Stimulated activated effector memory CD8-positive, alpha-beta T cell treated with anti-CD3 and anti-CD28 coated beads, Interleukin-12 subunit alpha, Interleukin-12 subunit beta, amount 100 ng/mL, for 72 hours (primary cell): ENCODE results near the gene FAM219A.

Experiments used
- ATAC-seq: fragments of 150-1000 bp; cut with Tn5 transposase; 2 replicates; pipeline ENCODE4 v1.10.0; 2021
- DNase-seq, 2 donors: peaks; one replicate each; pipeline ENCODE4 v3.0.0; 2021 to 2022; ENCODE audit warnings: low spot score in 2 of 2
- H3K27ac Mint-ChIP-seq: one replicate; pipeline ENCODE4 v1.8.0; 2022; ENCODE audit warnings: mild to moderate bottlenecking, mixed read lengths
- H3K36me3 Mint-ChIP-seq: one replicate; pipeline ENCODE4 v1.8.0; 2022; ENCODE audit warnings: mild to moderate bottlenecking, mixed read lengths
- H3K4me1 Mint-ChIP-seq: one replicate; pipeline ENCODE4 v1.8.0; 2022; ENCODE audit warnings: mixed read lengths
- H3K4me3 Mint-ChIP-seq: one replicate; pipeline ENCODE4 v1.8.0; 2022; ENCODE audit warnings: mild to moderate bottlenecking, mixed read lengths
- H3K9me3 Mint-ChIP-seq: one replicate; pipeline ENCODE4 v1.8.0; 2022; ENCODE audit warnings: mixed read lengths

The FAM219A gene

GRCh38 chr9:34458013-34458958 lies at the start of gene FAM219A, which contains the start of gene DNAI1:
FAM219A (minus strand) TSS chr9:34458570; CDS start chr9:34458263, 307 bp downstream.
DNAI1 (plus strand) TSS chr9:34458805; CDS start chr9:34459006, 201 bp downstream.
- H3K9me3 Mint-ChIP-seq: no peaks in the 10 kb centered on the region
- peak within 1 kb of the TSS; percentile 79 for H3K27ac Mint-ChIP-seq
- H3K4me1 Mint-ChIP-seq: peaks cover 54% of the 10 kb centered on the region
- ATAC-seq (peak; percentile 95), DNase-seq (peak; percentile 96 to 99)
- peaks cover 17% of the 10 kb centered on the region for H3K36me3 Mint-ChIP-seq
- H3K4me3 Mint-ChIP-seq: peak within 1 kb of the TSS; percentile 82

GRCh38 chr9:34507966-34508365 lies 49.6 kb upstream of the FAM219A start:
- DNase-seq (no peak), ATAC-seq (peak; percentile 4)
- no peaks in the 10 kb centered on the region for H3K4me1 Mint-ChIP-seq
- H3K4me3 Mint-ChIP-seq: no peak overlapping the region
- H3K27ac Mint-ChIP-seq: no peak overlapping the region
- no peaks in the 10 kb centered on the region for H3K36me3 Mint-ChIP-seq
- H3K9me3 Mint-ChIP-seq: no peaks in the 10 kb centered on the region

- Mint-ChIP-seq H3K4me1 (no peaks in the 10 kb centered on the region), H3K27ac (no peak overlapping the region), H3K36me3 (no peaks in the 10 kb centered on the region), H3K9me3 (no peaks in the 10 kb centered on the region), H3K4me3 (no peak overlapping the region)
- DNase-seq (no peak), ATAC-seq (no peak)
Measured at GRCh38 chr9:34507556-34507955, 49.2 kb upstream of the FAM219A start.

- H3K36me3 Mint-ChIP-seq: no peaks in the 10 kb centered on the region
- no peak overlapping the region for H3K4me3 Mint-ChIP-seq
- H3K9me3 Mint-ChIP-seq: no peaks in the 10 kb centered on the region
- no peaks in the 10 kb centered on the region for H3K4me1 Mint-ChIP-seq
- ATAC-seq (no peak), DNase-seq (no peak)
- no peak overlapping the region for H3K27ac Mint-ChIP-seq
Measured at GRCh38 chr9:34506623-34507022, 48.3 kb upstream of the FAM219A start.

- Mint-ChIP-seq H3K27ac (no peak overlapping the region), H3K36me3 (no peaks in the 10 kb centered on the region), H3K4me1 (peaks cover 2% of the 10 kb centered on the region), H3K9me3 (no peaks in the 10 kb centered on the region), H3K4me3 (no peak overlapping the region)
- DNase-seq (no peak), ATAC-seq (no peak)
Measured at GRCh38 chr9:34505370-34506120, 47.2 kb upstream of the FAM219A start.

GRCh38 chr9:34503406-34503805 lies 45.0 kb upstream of the FAM219A start:
- peaks cover 15% of the 10 kb centered on the region for H3K4me1 Mint-ChIP-seq
- H3K9me3 Mint-ChIP-seq: no peaks in the 10 kb centered on the region
- no peak for ATAC-seq
- H3K4me3 Mint-ChIP-seq: no peak overlapping the region
- DNase-seq: no peak
- no peaks in the 10 kb centered on the region for H3K36me3 Mint-ChIP-seq
- H3K27ac Mint-ChIP-seq: no peak overlapping the region

- H3K9me3 Mint-ChIP-seq: no peaks in the 10 kb centered on the region
- H3K36me3 Mint-ChIP-seq: no peaks in the 10 kb centered on the region
- H3K27ac Mint-ChIP-seq: no peak overlapping the region
- peaks cover 15% of the 10 kb centered on the region for H3K4me1 Mint-ChIP-seq
- H3K4me3 Mint-ChIP-seq: no peak overlapping the region
- DNase-seq (no peak), ATAC-seq (no peak)
Measured at GRCh38 chr9:34502891-34503290, 44.5 kb upstream of the FAM219A start.

GRCh38 chr9:34502471-34502870 lies 44.1 kb upstream of the FAM219A start:
- H3K36me3 Mint-ChIP-seq: no peaks in the 10 kb centered on the region
- no peak overlapping the region for H3K4me3 Mint-ChIP-seq
- DNase-seq (no peak), ATAC-seq (no peak)
- H3K9me3 Mint-ChIP-seq: no peaks in the 10 kb centered on the region
- H3K27ac Mint-ChIP-seq: no peak overlapping the region
- peaks cover 15% of the 10 kb centered on the region for H3K4me1 Mint-ChIP-seq

- Mint-ChIP-seq H3K36me3 (no peaks in the 10 kb centered on the region), H3K9me3 (no peaks in the 10 kb centered on the region), H3K4me1 (peaks cover 15% of the 10 kb centered on the region), H3K4me3 (no peak overlapping the region), H3K27ac (no peak overlapping the region)
- ATAC-seq (no peak), DNase-seq (no peak)
Measured at GRCh38 chr9:34501889-34502425, 43.6 kb upstream of the FAM219A start.

- ATAC-seq (no peak), DNase-seq (no peak)
- no peaks in the 10 kb centered on the region for H3K36me3 Mint-ChIP-seq
- H3K27ac Mint-ChIP-seq: no peak overlapping the region
- H3K4me1 Mint-ChIP-seq: peaks cover 15% of the 10 kb centered on the region
- H3K9me3 Mint-ChIP-seq: no peaks in the 10 kb centered on the region
- no peak overlapping the region for H3K4me3 Mint-ChIP-seq
Measured at GRCh38 chr9:34501372-34501771, 43.0 kb upstream of the FAM219A start.

GRCh38 chr9:34500623-34501267 lies 42.4 kb upstream of the FAM219A start:
- no peaks in the 10 kb centered on the region for H3K9me3 Mint-ChIP-seq
- no peak overlapping the region for H3K27ac Mint-ChIP-seq
- no peaks in the 10 kb centered on the region for H3K36me3 Mint-ChIP-seq
- H3K4me1 Mint-ChIP-seq: peaks cover 15% of the 10 kb centered on the region
- no peak overlapping the region for H3K4me3 Mint-ChIP-seq
- DNase-seq (peak; percentile 79 to 92), ATAC-seq (peak; percentile 92)

- Mint-ChIP-seq H3K4me3 (no peak overlapping the region), H3K27ac (no peak overlapping the region), H3K9me3 (no peaks in the 10 kb centered on the region), H3K36me3 (no peaks in the 10 kb centered on the region), H3K4me1 (peaks cover 15% of the 10 kb centered on the region)
- ATAC-seq (no peak), DNase-seq (no peak)
Measured at GRCh38 chr9:34499076-34499475, 40.7 kb upstream of the FAM219A start.

GRCh38 chr9:34498553-34498952 lies 40.2 kb upstream of the FAM219A start:
- Mint-ChIP-seq H3K27ac (no peak overlapping the region), H3K4me1 (peaks cover 15% of the 10 kb centered on the region), H3K4me3 (no peak overlapping the region), H3K36me3 (no peaks in the 10 kb centered on the region), H3K9me3 (no peaks in the 10 kb centered on the region)
- ATAC-seq (no peak), DNase-seq (no peak)

GRCh38 chr9:34496149-34496712 lies 37.9 kb upstream of the FAM219A start:
- H3K36me3 Mint-ChIP-seq: no peaks in the 10 kb centered on the region
- H3K4me3 Mint-ChIP-seq: no peak overlapping the region
- DNase-seq: no peak

More at GRCh38 chr9:34496149-34496712, 37.9 kb upstream of the FAM219A start:
- ATAC-seq: no peak
- Mint-ChIP-seq H3K4me1 (peaks cover 15% of the 10 kb centered on the region), H3K9me3 (no peaks in the 10 kb centered on the region), H3K27ac (no peak overlapping the region)
